ENCODE measurements around the gene PCSK2. TPM values are rescaled to one million over a fixed set of nuclear protein-coding genes. Genes with fewer than 3 reads are reported as not detected.

PCSK2 gene
- total RNA-seq, 1 donor from 2014 or later = not detected

- intact Hi-C loops (cut with micrococcal nuclease) = no loop called here
These were observed 217.3 kb downstream of the PCSK2 start for GRCh38 chr20:17444091-17444490.

GRCh38 chr20:17445543-17445942, 218.7 kb downstream of the PCSK2 start:
- intact Hi-C loops (cut with micrococcal nuclease) = no loop called here

- intact Hi-C loops (cut with micrococcal nuclease) = no loop called here
These were observed 219.3 kb downstream of the PCSK2 start for GRCh38 chr20:17446171-17446570.

GRCh38 chr20:17448071-17448470, 221.2 kb downstream of the PCSK2 start:
- intact Hi-C loops (cut with micrococcal nuclease) = no loop called here

- intact Hi-C loops (cut with micrococcal nuclease) = no loop called here
These were observed 222.2 kb downstream of the PCSK2 start for GRCh38 chr20:17449031-17449430.

- intact Hi-C loops (cut with micrococcal nuclease) = no loop called here
These were observed 225.6 kb downstream of the PCSK2 start for GRCh38 chr20:17452441-17452840.

GRCh38 chr20:17453592-17453991, 226.8 kb downstream of the PCSK2 start:
- intact Hi-C loops (cut with micrococcal nuclease) = no loop called here

GRCh38 chr20:17456279-17456678, 229.4 kb downstream of the PCSK2 start:
- intact Hi-C loops (cut with micrococcal nuclease) = no loop called here

- intact Hi-C loops (cut with micrococcal nuclease) = no loop called here
These were observed 230.2 kb downstream of the PCSK2 start for GRCh38 chr20:17457079-17457478.

GRCh38 chr20:17457588-17458190, 230.8 kb downstream of the PCSK2 start:
- intact Hi-C loops (cut with micrococcal nuclease) = no loop called here

GRCh38 chr20:17460119-17460518, 233.3 kb downstream of the PCSK2 start:
- intact Hi-C loops (cut with micrococcal nuclease) = no loop called here

- intact Hi-C loops (cut with micrococcal nuclease) = no loop called here
These were observed 235.1 kb downstream of the PCSK2 start for GRCh38 chr20:17461941-17462340.

- intact Hi-C loops (cut with micrococcal nuclease) = no loop called here
These were observed 236.9 kb downstream of the PCSK2 start for GRCh38 chr20:17463711-17464110.

GRCh38 chr20:17465236-17465635, 238.4 kb downstream of the PCSK2 start:
- intact Hi-C loops (cut with micrococcal nuclease) = no loop called here

- intact Hi-C loops (cut with micrococcal nuclease) = no loop called here
These were observed 239.8 kb downstream of the PCSK2 start for GRCh38 chr20:17466641-17467040.

GRCh38 chr20:17467120-17467655, 240.3 kb downstream of the PCSK2 start:
- intact Hi-C loops (cut with micrococcal nuclease) = no loop called here

GRCh38 chr20:17468073-17468840, 241.4 kb downstream of the PCSK2 start:
- intact Hi-C loops (cut with micrococcal nuclease) = no loop called here

- intact Hi-C loops (cut with micrococcal nuclease) = no loop called here
These were observed 242.6 kb downstream of the PCSK2 start for GRCh38 chr20:17469246-17470030.

GRCh38 chr20:17470521-17470920, 243.7 kb downstream of the PCSK2 start:
- intact Hi-C loops (cut with micrococcal nuclease) = no loop called here

GRCh38 chr20:17470973-17471372, 244.1 kb downstream of the PCSK2 start:
- intact Hi-C loops (cut with micrococcal nuclease) = no loop called here

GRCh38 chr20:17471606-17472187, 244.9 kb downstream of the PCSK2 start:
- intact Hi-C loops (cut with micrococcal nuclease) = no loop called here

- intact Hi-C loops (cut with micrococcal nuclease) = no loop called here
These were observed 246.8 kb downstream of the PCSK2 start for GRCh38 chr20:17473659-17474058.
